ENCODE data around the gene RAB4A. TPM values are rescaled to one million over a fixed set of nuclear protein-coding genes. Genes with fewer than 3 reads are reported as not detected.

Gene RAB4A
- total RNA-seq, 2 donors from 2014 or later = 12.5 to 69.0 TPM

- no peak for TF ChIP-seq CTCF (IDR thresholded peaks at IDR 0.05)
- no peak for TF ChIP-seq POLR2A (IDR thresholded peaks at IDR 0.05)
- H3K27me3 ChIP-seq = no peaks in the 10 kb centered on the region
- intact Hi-C loops (cut with DNase I) = no loop called here
- peaks cover 8% of the 10 kb centered on the region for H3K4me1 ChIP-seq
- 84 to 93% methylated on average over 11 of the region's 11 CpGs for WGBS, 2 donors
- no peak overlapping the region for H3K27ac ChIP-seq
- no peak overlapping the region for H3K4me3 ChIP-seq
- peaks cover 0 to 20% of the 10 kb centered on the region in 2 donors for H3K36me3 ChIP-seq (replicated peaks in 1 of 2; ENCODE audit: insufficient read depth in 1 of 2, low read depth in 2 of 2)
- ATAC-seq (no peak), DNase-seq (peak in 1 of 4 donors; percentile 19)
- H3K9me3 ChIP-seq = no peaks in the 10 kb centered on the region
Measured at GRCh38 chr1:229295745-229296144, 24.8 kb downstream of the RAB4A start.

GRCh38 chr1:229296541-229296941 is 25.6 kb downstream of the RAB4A start:
- intact Hi-C loops (cut with DNase I) = no loop called here
- H3K9me3 ChIP-seq = no peaks in the 10 kb centered on the region
- DNase-seq (no peak), ATAC-seq (no peak)
- no peak overlapping the region for H3K4me3 ChIP-seq
- H3K27ac ChIP-seq = no peak overlapping the region
- TF ChIP-seq POLR2A (IDR thresholded peaks at IDR 0.05) (no peak), CTCF (IDR thresholded peaks at IDR 0.05) (no peak)
- WGBS, 2 donors = 84 to 100% methylated on average over 3 of the region's 3 CpGs
- H3K27me3 ChIP-seq = no peaks in the 10 kb centered on the region
- peaks cover 8% of the 10 kb centered on the region for H3K4me1 ChIP-seq
- H3K36me3 ChIP-seq (replicated peaks in 1 of 2; ENCODE audit: insufficient read depth in 1 of 2, low read depth in 2 of 2) = peaks cover 0 to 22% of the 10 kb centered on the region in 2 donors

GRCh38 chr1:229297746-229298145 is 26.8 kb downstream of the RAB4A start:
- H3K27ac ChIP-seq = no peak overlapping the region
- 97 to 98% methylated on average over 1 of the region's 1 CpG for WGBS, 2 donors
- H3K4me1 ChIP-seq = peaks cover 8% of the 10 kb centered on the region
- ATAC-seq (no peak), DNase-seq (no peak)
- H3K36me3 ChIP-seq (replicated peaks in 1 of 2; ENCODE audit: insufficient read depth in 1 of 2, low read depth in 2 of 2) = peaks cover 0 to 22% of the 10 kb centered on the region in 2 donors
- H3K9me3 ChIP-seq = no peaks in the 10 kb centered on the region
- H3K4me3 ChIP-seq = no peak overlapping the region
- TF ChIP-seq POLR2A (IDR thresholded peaks at IDR 0.05) (no peak), CTCF (IDR thresholded peaks at IDR 0.05) (no peak)
- H3K27me3 ChIP-seq = no peaks in the 10 kb centered on the region
- intact Hi-C loops (cut with DNase I) = no loop called here

DNA sequence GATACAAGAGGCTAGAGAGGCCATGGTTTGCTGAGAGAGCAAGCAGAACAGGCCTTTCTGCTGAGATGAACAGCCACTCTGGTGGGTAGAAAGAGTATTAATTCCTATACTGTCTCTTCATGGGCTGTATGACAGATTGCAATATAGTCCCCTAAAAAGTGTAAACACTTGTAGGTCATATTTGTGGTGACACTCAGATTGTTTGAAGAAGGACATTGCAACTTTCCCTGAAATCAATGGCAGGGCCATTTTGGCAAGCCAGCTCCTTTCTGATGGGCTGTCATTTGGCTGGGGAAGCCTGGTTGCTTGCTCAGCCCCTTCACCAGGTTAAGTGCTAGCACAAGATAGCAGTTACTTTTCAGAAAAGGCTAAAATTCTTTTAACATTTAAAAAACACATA is 27.5 kb downstream of the RAB4A start:
- no peak for TF ChIP-seq POLR2A (IDR thresholded peaks at IDR 0.05)
- no peak for TF ChIP-seq CTCF (IDR thresholded peaks at IDR 0.05)
- intact Hi-C loops (cut with DNase I) = no loop called here
- Histone ChIP-seq H3K27me3 (no peaks in the 10 kb centered on the region), H3K36me3 (replicated peaks in 1 of 2; ENCODE audit: insufficient read depth in 1 of 2, low read depth in 2 of 2) (peaks cover 0 to 24% of the 10 kb centered on the region in 2 donors), H3K4me3 (no peak overlapping the region), H3K4me1 (peaks cover 8% of the 10 kb centered on the region), H3K27ac (no peak overlapping the region), H3K9me3 (no peaks in the 10 kb centered on the region)
- ATAC-seq (no peak), DNase-seq (no peak)

GRCh38 chr1:229298887-229299503 is 28.1 kb downstream of the RAB4A start:
- H3K9me3 ChIP-seq = no peaks in the 10 kb centered on the region
- H3K27me3 ChIP-seq = no peaks in the 10 kb centered on the region
- H3K36me3 ChIP-seq (replicated peaks in 1 of 2; ENCODE audit: insufficient read depth in 1 of 2, low read depth in 2 of 2) = peaks cover 0 to 24% of the 10 kb centered on the region in 2 donors
- no peak for TF ChIP-seq CTCF (IDR thresholded peaks at IDR 0.05)
- TF ChIP-seq POLR2A (IDR thresholded peaks at IDR 0.05) = no peak
- ATAC-seq = no peak
- no peak overlapping the region for H3K27ac ChIP-seq
- intact Hi-C loops (cut with DNase I) = no loop called here
- no peak overlapping the region for H3K4me3 ChIP-seq
- no peak for DNase-seq
- whole genome bisulfite sequencing, 2 donors = 73 to 76% methylated on average over 5 of the region's 5 CpGs
- H3K4me1 ChIP-seq = peaks cover 8% of the 10 kb centered on the region

All from body of pancreas (tissue), 4 donors.